ENCODE data around the gene IRF2BP2.

Gene IRF2BP2

GRCh38 chr1:234588386-234588785 lies 21.6 kb downstream of the IRF2BP2 start:
- no peak for TF ChIP-seq CTCF (IDR thresholded peaks at IDR 0.05; ENCODE audit: low read depth, low read length, missing control alignments)
- no peak for DNase-seq (ENCODE audit: extremely low read depth, low read depth)
- no peak overlapping the region for H3K4me3 ChIP-seq (replicated peaks; ENCODE audit: low read depth, low read length)

DNA sequence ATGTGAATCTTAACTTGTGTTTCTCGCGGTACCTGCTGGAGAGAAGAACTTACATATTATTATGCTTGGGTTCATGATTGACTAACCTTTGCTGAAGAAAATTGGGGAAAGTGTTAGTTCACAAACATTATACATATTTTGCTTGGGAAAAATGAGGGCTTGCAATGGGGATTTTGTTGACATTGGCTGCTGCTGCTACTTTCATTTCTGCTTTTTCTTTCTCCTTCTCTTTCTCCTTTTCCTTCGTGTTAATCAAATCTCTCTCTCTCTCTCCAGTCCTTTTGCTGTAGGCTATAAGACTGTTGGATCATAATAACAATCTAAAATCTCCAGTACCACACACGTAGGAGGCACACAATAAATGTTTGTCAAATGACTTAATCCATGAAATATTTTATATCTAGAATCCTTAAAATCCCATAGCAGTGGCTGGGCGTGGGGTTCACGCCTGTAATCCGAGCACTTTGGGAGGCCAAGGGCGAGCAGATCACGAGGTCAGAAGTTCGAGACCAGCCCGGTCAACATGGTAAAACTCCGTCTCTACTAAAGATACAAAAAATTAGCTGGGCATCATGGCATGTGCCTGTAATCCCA lies 23.0 kb downstream of the IRF2BP2 start:
- DNase-seq (ENCODE audit: extremely low read depth, low read depth) = no peak
- TF ChIP-seq CTCF (IDR thresholded peaks at IDR 0.05; ENCODE audit: low read depth, low read length, missing control alignments) = no peak
- no peak overlapping the region for H3K4me3 ChIP-seq (replicated peaks; ENCODE audit: low read depth, low read length)

GRCh38 chr1:234586304-234586703 lies 23.7 kb downstream of the IRF2BP2 start:
- no peak for TF ChIP-seq CTCF (IDR thresholded peaks at IDR 0.05; ENCODE audit: low read depth, low read length, missing control alignments)
- H3K4me3 ChIP-seq (replicated peaks; ENCODE audit: low read depth, low read length) = no peak overlapping the region
- DNase-seq (ENCODE audit: extremely low read depth, low read depth) = no peak

DNA sequence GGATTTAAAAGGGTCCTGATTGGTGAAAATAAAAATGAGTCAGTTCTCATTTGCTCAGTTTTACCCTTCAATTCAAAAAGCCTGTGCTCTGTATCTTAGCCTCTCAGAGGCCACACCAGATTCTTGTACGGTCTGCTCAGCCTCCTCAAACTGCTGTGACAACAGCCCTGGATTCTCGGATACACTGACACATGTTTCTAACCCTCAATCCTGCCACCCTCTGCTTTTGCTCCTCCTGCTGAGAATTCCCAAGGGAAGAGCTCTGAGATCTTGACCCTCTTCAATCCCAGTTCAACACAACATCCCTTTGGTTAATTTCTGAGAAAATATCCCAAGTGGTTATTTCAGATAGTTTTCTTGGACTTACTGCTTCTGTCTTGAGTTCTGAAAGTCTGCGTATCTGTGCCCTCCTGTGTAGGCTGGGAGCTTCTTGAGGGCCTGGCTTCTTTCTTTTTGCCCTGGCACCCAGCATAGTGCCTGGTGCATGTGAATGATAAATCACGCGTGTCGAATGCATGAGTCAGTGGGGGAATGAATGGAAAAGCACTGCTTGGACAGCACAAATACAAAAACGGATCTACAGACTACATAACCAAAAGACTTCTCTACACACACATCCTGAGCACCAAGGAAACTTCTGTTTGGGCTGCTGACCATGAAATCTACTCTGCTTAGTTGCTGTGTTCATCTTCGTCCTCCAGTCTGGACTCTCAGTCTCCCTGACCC lies 24.5 kb downstream of the IRF2BP2 start:
- no peak for DNase-seq (ENCODE audit: extremely low read depth, low read depth)
- H3K4me3 ChIP-seq (replicated peaks; ENCODE audit: low read depth, low read length) = no peak overlapping the region
- no peak for TF ChIP-seq CTCF (IDR thresholded peaks at IDR 0.05; ENCODE audit: low read depth, low read length, missing control alignments)

- no peak overlapping the region for H3K4me3 ChIP-seq (replicated peaks; ENCODE audit: low read depth, low read length)
- no peak for DNase-seq (ENCODE audit: extremely low read depth, low read depth)
- TF ChIP-seq CTCF (IDR thresholded peaks at IDR 0.05; ENCODE audit: low read depth, low read length, missing control alignments) = no peak
Observed at GRCh38 chr1:234584926-234585325, 25.1 kb downstream of the IRF2BP2 start.

- DNase-seq (ENCODE audit: extremely low read depth, low read depth) = no peak
- H3K4me3 ChIP-seq (replicated peaks; ENCODE audit: low read depth, low read length) = no peak overlapping the region
- no peak for TF ChIP-seq CTCF (IDR thresholded peaks at IDR 0.05; ENCODE audit: low read depth, low read length, missing control alignments)
Observed at GRCh38 chr1:234584420-234584805, 25.6 kb downstream of the IRF2BP2 start.

All from HFF-Myc (cell line).